DMS79 (cell line): ENCODE results near the gene KAZN.

ENCODE experiments used
- DNase-seq: peaks from one replicate; lab custom pipeline; 2025; lab: John Stamatoyannopoulos, UW

KAZN gene

GRCh38 chr1:15145327-15145726, 546.8 kb downstream of the KAZN start:
- no peak for DNase-seq

GRCh38 chr1:15146142-15146680, 547.7 kb downstream of the KAZN start:
- DNase-seq: no peak

- no peak for DNase-seq
These were observed 548.5 kb downstream of the KAZN start for GRCh38 chr1:15146971-15147376.

GRCh38 chr1:15148004-15148403, 549.5 kb downstream of the KAZN start:
- DNase-seq: no peak

GRCh38 chr1:15148475-15148874, 550.0 kb downstream of the KAZN start:
- no peak for DNase-seq

- DNase-seq: no peak
These were observed 550.5 kb downstream of the KAZN start for GRCh38 chr1:15148941-15149340.

GRCh38 chr1:15150376-15150775, 551.9 kb downstream of the KAZN start:
- no peak for DNase-seq

- DNase-seq: no peak
These were observed 552.9 kb downstream of the KAZN start for GRCh38 chr1:15151377-15151806.

GRCh38 chr1:15151871-15152270, 553.4 kb downstream of the KAZN start:
- DNase-seq: no peak

GRCh38 chr1:15152318-15153183, 554.1 kb downstream of the KAZN start:
- peak; percentile 68 for DNase-seq

GRCh38 chr1:15153184-15153841, 554.8 kb downstream of the KAZN start, which contains the start of gene TMEM51:
TMEM51 (plus strand) TSS chr1:15153747; CDS start chr1:15215088, 61,341 bp downstream.
- peak; percentile 14 for DNase-seq

- DNase-seq: no peak
These were observed 555.5 kb downstream of the KAZN start for GRCh38 chr1:15153842-15154479.

GRCh38 chr1:15154480-15155036, 556.1 kb downstream of the KAZN start:
- peak; percentile 6 for DNase-seq

- no peak for DNase-seq
These were observed 556.7 kb downstream of the KAZN start for GRCh38 chr1:15155191-15155590.

GRCh38 chr1:15155888-15156741, 557.6 kb downstream of the KAZN start:
- DNase-seq: no peak

- DNase-seq: no peak
These were observed 558.4 kb downstream of the KAZN start for GRCh38 chr1:15156807-15157380.

- no peak for DNase-seq
These were observed 559.3 kb downstream of the KAZN start for GRCh38 chr1:15157524-15158399.

GRCh38 chr1:15158506-15159165, 560.2 kb downstream of the KAZN start:
- DNase-seq: no peak

GRCh38 chr1:15159166-15159555, 560.7 kb downstream of the KAZN start:
- DNase-seq: no peak
